ENCODE data around the gene FUOM.

GRCh38 chr10:133306097-133306476, 51.7 kb downstream of the FUOM start:
- TF ChIP-seq RFX5 (IDR thresholded peaks at IDR 0.05; ENCODE audit: low read depth, low read length): no peak
- no peak for TF ChIP-seq MAFK (IDR thresholded peaks at IDR 0.05; ENCODE audit: low read depth, low read length)
- no peak for TF ChIP-seq CTCF (conservative IDR thresholded peaks at IDR 0.05; ENCODE audit: low read depth, low read length)
- no peak for TF ChIP-seq RCOR1 (IDR thresholded peaks at IDR 0.05; ENCODE audit: insufficient replicate concordance, low read length)
